HG03280 (cell line): ENCODE data around the gene STAB1.
"Not testable (repeated sequence)": the region's sequence is repeated elsewhere in the genome, so short reads cannot be mapped to it uniquely, and the experiment has no call there.

Source experiments
- ATAC-seq: cut with Tn5 transposase; IDR thresholded peaks from one replicate; pipeline ENCODE4 v1.9.1; 2021; ENCODE audit warnings: mild to moderate bottlenecking, moderate library complexity; ENCODE audit not compliant: unreplicated experiment

STAB1 gene

GRCh38 chr3:52522651-52523251 is 27.6 kb downstream of the STAB1 start:
- ATAC-seq: no peak

GRCh38 chr3:52523386-52524257 is 28.5 kb downstream of the STAB1 start:
- ATAC-seq: no peak

GRCh38 chr3:52524258-52524751 is 29.2 kb downstream of the STAB1 start:
- no peak for ATAC-seq

GRCh38 chr3:52524752-52525679 is 29.9 kb downstream of the STAB1 start:
- no peak for ATAC-seq

- no peak for ATAC-seq
Measured at GRCh38 chr3:52525680-52526561, 30.8 kb downstream of the STAB1 start.

GRCh38 chr3:52526671-52527038 is 31.5 kb downstream of the STAB1 start:
- not testable (repeated sequence) for ATAC-seq

- no peak for ATAC-seq
Measured at GRCh38 chr3:52527039-52527731, 32.0 kb downstream of the STAB1 start.

- ATAC-seq: no peak
Measured at GRCh38 chr3:52527732-52528585, 32.8 kb downstream of the STAB1 start.

GRCh38 chr3:52528586-52529375 is 33.6 kb downstream of the STAB1 start:
- no peak for ATAC-seq

GRCh38 chr3:52529376-52530333 is 34.5 kb downstream of the STAB1 start:
- no peak for ATAC-seq

GRCh38 chr3:52530918-52531826 is 36.0 kb downstream of the STAB1 start:
- no peak for ATAC-seq

GRCh38 chr3:52531860-52532516 is 36.9 kb downstream of the STAB1 start:
- no peak for ATAC-seq

GRCh38 chr3:52532517-52532837 is 37.3 kb downstream of the STAB1 start:
- no peak for ATAC-seq

GRCh38 chr3:52532838-52533622 is 37.9 kb downstream of the STAB1 start:
- ATAC-seq: no peak
